Kidney epithelial cell (primary cell): ENCODE results near the gene HOXA6. TPM values are rescaled to one million over a fixed set of nuclear protein-coding genes. Genes with fewer than 3 reads are reported as not detected.

Experiments
- DNase-seq: peaks from one replicate; pipeline ENCODE4 v3.0.0-alpha.2; 2010; ENCODE audit warnings: low read depth
- H3K27me3 ChIP-seq: 2 replicates; pipeline ENCODE4 v1.6.0; 2011; ENCODE audit warnings: low read length; ENCODE audit not compliant: control insufficient read depth, insufficient read depth
- H3K36me3 ChIP-seq: 2 replicates; pipeline ENCODE4 v1.5.1; 2011; ENCODE audit warnings: low read length; ENCODE audit not compliant: control insufficient read depth, insufficient read depth
- H3K4me3 ChIP-seq: 2 replicates; pipeline ENCODE4 v1.5.1; 2011; ENCODE audit warnings: low read depth, mild to moderate bottlenecking, control low read depth, low read length
- CTCF ChIP-seq: IDR thresholded peaks from 2 replicates; pipeline ENCODE4 v1.5.1; 2011; ENCODE audit warnings: mild to moderate bottlenecking, moderate library complexity, low read length, control low read depth, inconsistent platforms; ENCODE audit not compliant: insufficient read depth, poor library complexity, severe bottlenecking
- total RNA-seq: library from RNA; depleted of rRNA; stranded (reverse); fragments of >200 nt; gene quantifications from 2 replicates; pipeline ENCODE4 v1.2.3, GENCODE V29; 2015

The HOXA6 gene
- total RNA-seq, 1 donor from 2014 or later, result 4.8 TPM

GRCh38 chr7:27181795-27182275, 34.3 kb upstream of the HOXA6 start:
- no peak for DNase-seq
- Histone ChIP-seq H3K36me3 (no peaks in the 10 kb centered on the region), H3K27me3 (no peaks in the 10 kb centered on the region), H3K4me3 (peak overlapping the region; percentile 12)
- no peak for TF ChIP-seq CTCF

- Histone ChIP-seq H3K36me3 (no peaks in the 10 kb centered on the region), H3K4me3 (peak overlapping the region; percentile 15), H3K27me3 (no peaks in the 10 kb centered on the region)
- no peak for TF ChIP-seq CTCF
- DNase-seq, result no peak
Observed at GRCh38 chr7:27180431-27181420, 33.2 kb upstream of the HOXA6 start.

- peak; percentile 93 for TF ChIP-seq CTCF
- Histone ChIP-seq H3K36me3 (no peaks in the 10 kb centered on the region), H3K4me3 (peak overlapping the region; percentile 72), H3K27me3 (no peaks in the 10 kb centered on the region)
- DNase-seq, result peak; percentile 54
Observed at GRCh38 chr7:27179503-27180430, 32.2 kb upstream of the HOXA6 start.

DNA sequence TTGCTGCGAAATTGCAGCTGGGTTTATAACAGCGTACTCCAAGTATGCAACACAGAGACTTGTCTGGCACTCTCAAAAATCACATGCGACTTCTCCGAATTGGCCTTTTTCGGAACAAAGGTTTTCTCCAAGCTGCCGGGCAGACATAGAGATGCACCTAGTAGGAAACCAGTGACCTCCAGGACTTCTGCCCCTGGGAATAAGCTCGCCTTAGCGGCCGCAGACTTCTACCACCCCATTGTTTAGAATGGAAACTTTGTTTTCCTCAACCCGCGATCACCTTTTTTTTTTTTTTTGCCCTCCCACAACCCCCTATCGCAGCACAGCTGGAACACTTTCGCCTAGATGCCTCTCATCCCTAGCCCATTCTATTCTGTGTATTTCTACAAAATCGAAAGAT, 31.5 kb upstream of the HOXA6 start:
- no peaks in the 10 kb centered on the region for H3K36me3 ChIP-seq
- H3K27me3 ChIP-seq, result no peaks in the 10 kb centered on the region
- DNase-seq, result no peak
- peak overlapping the region; percentile 72 for H3K4me3 ChIP-seq
- TF ChIP-seq CTCF, result no peak

DNA sequence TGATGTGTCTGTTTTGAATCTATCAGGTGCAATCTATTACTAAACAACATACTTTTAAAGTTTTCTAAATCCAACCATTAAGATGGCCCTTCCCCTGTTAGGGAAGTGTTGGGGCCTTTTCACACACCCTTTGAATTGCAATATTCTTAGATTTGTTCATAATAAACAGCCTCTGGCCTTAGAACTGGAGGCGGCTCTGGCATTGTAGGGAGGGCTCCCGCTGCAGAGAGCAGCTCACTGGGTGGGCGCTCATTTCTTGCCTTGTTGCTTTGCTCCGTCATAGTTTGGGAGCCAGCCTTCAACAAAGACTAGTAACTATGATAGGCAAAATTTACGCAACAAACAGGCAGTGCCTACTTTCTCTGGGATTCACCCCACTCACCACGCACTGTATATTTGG, 30.8 kb upstream of the HOXA6 start:
- H3K27me3 ChIP-seq, result no peaks in the 10 kb centered on the region
- no peak for TF ChIP-seq CTCF

More for the DNA sequence above, 30.8 kb upstream of the HOXA6 start:
- H3K4me3 ChIP-seq, result peak overlapping the region; percentile 72
- no peaks in the 10 kb centered on the region for H3K36me3 ChIP-seq
- DNase-seq, result no peak
